Left renal cortex interstitium (tissue), 4 donors: ENCODE measurements around the gene PLXNA3. TPM values are rescaled to one million over a fixed set of nuclear protein-coding genes. Genes with fewer than 3 reads are reported as not detected.

Experiments
- DNase-seq, 4 donors: peaks; one replicate each; pipeline ENCODE4 v3.0.0-alpha.2; 2013; ENCODE audit warnings: low read depth in 4 of 4, low spot score in 2 of 4, missing footprints in 1 of 4
- polyA plus RNA-seq, 4 donors: library from polyadenylated mRNA; unstranded; fragments of 120-200 nt; gene quantifications; one replicate each; pipeline ENCODE4 v1.2.1, GENCODE V29; 2013; ENCODE audit not compliant: insufficient read length in 4 of 4

PLXNA3 gene
- polyA plus RNA-seq, 4 donors, result 34.7 to 66.9 (median 53.3) TPM

GRCh38 chrX:154457491-154458115 is 478 bp upstream of the PLXNA3 start:
- no peak for DNase-seq

- no peak for DNase-seq
These were observed 1.1 kb downstream of the PLXNA3 start for GRCh38 chrX:154458954-154459778.

- no peak for DNase-seq
These were observed 1.8 kb downstream of the PLXNA3 start for GRCh38 chrX:154459832-154460231.

- DNase-seq, result no peak
These were observed 2.2 kb downstream of the PLXNA3 start for GRCh38 chrX:154460326-154460725.

GRCh38 chrX:154462396-154462795 is 4.3 kb downstream of the PLXNA3 start:
- no peak for DNase-seq

- no peak for DNase-seq
These were observed 5.6 kb downstream of the PLXNA3 start for GRCh38 chrX:154463611-154464220.

GRCh38 chrX:154464806-154465365 is 6.8 kb downstream of the PLXNA3 start:
- DNase-seq, result no peak

- no peak for DNase-seq
These were observed 7.5 kb downstream of the PLXNA3 start for GRCh38 chrX:154465601-154466000.

GRCh38 chrX:154466036-154466435 is 8.0 kb downstream of the PLXNA3 start:
- no peak for DNase-seq

GRCh38 chrX:154466907-154467306 is 8.8 kb downstream of the PLXNA3 start:
- DNase-seq, result no peak

GRCh38 chrX:154467556-154467955 is 9.5 kb downstream of the PLXNA3 start:
- DNase-seq, result no peak

- no peak for DNase-seq
These were observed 10.1 kb downstream of the PLXNA3 start for GRCh38 chrX:154468217-154468616.

GRCh38 chrX:154469114-154469513 is 11.0 kb downstream of the PLXNA3 start:
- no peak for DNase-seq

- DNase-seq, result no peak
These were observed 11.8 kb downstream of the PLXNA3 start for GRCh38 chrX:154469880-154470279.

- DNase-seq, result no peak
These were observed 12.4 kb downstream of the PLXNA3 start for GRCh38 chrX:154470434-154470833.

- no peak for DNase-seq
These were observed 13.0 kb downstream of the PLXNA3 start for GRCh38 chrX:154470914-154471568.

- no peak for DNase-seq
These were observed 14.0 kb downstream of the PLXNA3 start for GRCh38 chrX:154471839-154472684.

- no peak for DNase-seq
These were observed 14.9 kb downstream of the PLXNA3 start for GRCh38 chrX:154472685-154473632.

GRCh38 chrX:154473683-154474082 is 15.6 kb downstream of the PLXNA3 start:
- DNase-seq, result no peak
